ENCODE results near the gene FANCE.
A peak's percentile ranks its signal among the peaks of the same experiment; 100 is the strongest.

FANCE gene

DNA sequence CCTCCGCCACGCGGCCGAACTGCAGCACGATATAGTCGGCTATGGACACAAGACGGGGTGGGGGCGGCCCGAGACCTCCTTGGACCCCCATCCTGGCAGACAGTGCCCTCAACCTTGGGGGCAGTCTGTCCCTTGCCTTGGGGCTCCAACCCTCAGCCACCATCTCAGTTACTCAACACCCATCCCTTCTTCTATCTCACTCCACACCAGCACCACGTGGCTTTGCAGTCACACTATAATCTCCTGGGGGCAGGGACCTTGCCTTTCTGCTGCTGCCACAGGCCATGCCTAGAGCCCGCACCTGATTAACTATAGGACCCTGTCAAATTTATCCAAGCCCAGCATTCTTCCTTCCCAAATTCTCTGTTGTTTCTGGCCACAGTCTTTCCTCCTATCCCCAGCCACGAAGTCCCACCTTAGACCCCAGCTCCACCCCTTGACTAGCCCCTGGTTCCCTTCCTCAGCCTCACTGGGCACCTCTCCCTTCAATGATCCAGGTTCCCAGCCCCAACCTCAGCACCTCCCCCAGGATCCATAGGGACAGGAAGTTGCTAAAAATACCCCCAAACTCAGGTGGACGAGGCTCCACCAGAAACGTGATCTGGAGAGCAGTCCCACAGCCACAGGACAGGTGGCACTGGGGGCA, 46.4 kb downstream of the FANCE start:
- Mint-ChIP-seq H3K27ac (no peak overlapping the region), H3K27me3 (peaks cover 89% of the 10 kb centered on the region), H3K9me3 (no peaks in the 10 kb centered on the region), H3K36me3 (ENCODE audit: low read depth) (no peaks in the 10 kb centered on the region), H3K4me3 (peak overlapping the region; percentile 70), H3K4me1 (ENCODE audit: low read depth) (peaks cover 36% of the 10 kb centered on the region)
- intact Hi-C loops (cut with micrococcal nuclease), result no loop called here

DNA sequence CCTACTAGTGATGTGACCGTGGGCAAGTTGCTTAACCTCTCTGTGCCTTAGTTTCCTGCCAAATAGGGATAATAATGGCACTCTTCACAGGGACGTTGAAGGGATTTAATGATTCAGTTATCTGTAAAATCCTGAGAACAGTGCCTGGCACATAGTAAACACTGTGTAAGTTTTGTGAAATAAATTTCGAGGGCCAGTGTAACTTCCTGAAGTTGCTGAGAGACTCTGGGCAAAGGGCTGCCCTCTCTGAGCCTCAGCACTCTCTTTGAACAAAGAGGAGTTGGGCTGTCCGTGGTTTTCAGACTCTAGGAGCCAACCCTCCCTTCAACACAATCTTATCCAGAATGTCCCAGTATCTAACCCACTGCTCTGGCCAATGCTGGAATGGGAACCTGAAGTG, 47.2 kb downstream of the FANCE start:
- no peak overlapping the region for H3K4me3 Mint-ChIP-seq
- no peaks in the 10 kb centered on the region for H3K36me3 Mint-ChIP-seq (ENCODE audit: low read depth)
- H3K27ac Mint-ChIP-seq, result no peak overlapping the region
- no peaks in the 10 kb centered on the region for H3K9me3 Mint-ChIP-seq
- H3K27me3 Mint-ChIP-seq, result peaks cover 88% of the 10 kb centered on the region
- intact Hi-C loops (cut with micrococcal nuclease), result no loop called here
- peaks cover 28% of the 10 kb centered on the region for H3K4me1 Mint-ChIP-seq (ENCODE audit: low read depth)

DNA sequence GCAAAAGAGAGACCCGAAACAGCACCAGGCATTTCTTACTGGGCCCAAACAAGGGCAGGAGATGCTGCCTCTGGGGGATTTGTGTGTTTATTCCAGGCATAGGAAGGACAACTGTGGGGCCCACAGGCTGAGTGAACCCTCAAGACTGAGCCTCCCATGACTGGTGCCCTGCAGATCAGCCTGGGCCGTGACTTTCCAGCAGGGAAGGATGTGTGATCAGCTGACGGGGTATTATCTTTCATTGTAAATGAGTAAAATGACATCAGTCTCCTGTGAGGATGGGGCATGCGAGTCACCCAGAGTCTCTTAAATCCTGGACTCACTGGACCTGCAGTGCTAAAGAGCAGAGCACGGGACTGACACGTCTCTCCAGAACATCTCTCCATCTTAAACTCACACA, 48.6 kb downstream of the FANCE start:
- no peaks in the 10 kb centered on the region for H3K9me3 Mint-ChIP-seq
- no peak overlapping the region for H3K27ac Mint-ChIP-seq
- intact Hi-C loops (cut with micrococcal nuclease), result no loop called here
- H3K27me3 Mint-ChIP-seq, result peaks cover 81% of the 10 kb centered on the region
- peaks cover 14% of the 10 kb centered on the region for H3K4me1 Mint-ChIP-seq (ENCODE audit: low read depth)
- no peak overlapping the region for H3K4me3 Mint-ChIP-seq
- no peaks in the 10 kb centered on the region for H3K36me3 Mint-ChIP-seq (ENCODE audit: low read depth)

DNA sequence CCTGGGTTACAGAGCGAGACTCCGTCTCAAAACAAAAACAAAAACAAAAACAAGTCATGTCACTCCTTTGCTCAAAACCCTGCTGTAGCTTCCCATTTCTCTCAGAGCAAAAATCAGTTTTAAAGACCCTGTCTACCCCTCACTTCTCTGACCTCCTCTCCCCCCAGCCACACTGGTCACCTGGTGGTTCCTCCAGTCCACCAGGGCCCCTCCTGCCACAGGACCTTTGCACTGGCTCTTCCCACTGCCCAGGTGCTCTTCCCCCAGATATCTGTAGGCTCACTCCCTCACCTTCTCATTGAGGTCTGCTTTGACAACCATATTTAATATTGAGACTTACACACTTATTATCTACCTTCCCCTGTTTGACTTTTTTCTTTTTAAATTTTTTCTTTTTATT, 49.6 kb downstream of the FANCE start:
- Mint-ChIP-seq H3K27me3 (peaks cover 82% of the 10 kb centered on the region), H3K9me3 (no peaks in the 10 kb centered on the region), H3K4me1 (ENCODE audit: low read depth) (peaks cover 14% of the 10 kb centered on the region), H3K36me3 (ENCODE audit: low read depth) (no peaks in the 10 kb centered on the region), H3K27ac (no peak overlapping the region), H3K4me3 (no peak overlapping the region)
- intact Hi-C loops (cut with micrococcal nuclease), result no loop called here

DNA sequence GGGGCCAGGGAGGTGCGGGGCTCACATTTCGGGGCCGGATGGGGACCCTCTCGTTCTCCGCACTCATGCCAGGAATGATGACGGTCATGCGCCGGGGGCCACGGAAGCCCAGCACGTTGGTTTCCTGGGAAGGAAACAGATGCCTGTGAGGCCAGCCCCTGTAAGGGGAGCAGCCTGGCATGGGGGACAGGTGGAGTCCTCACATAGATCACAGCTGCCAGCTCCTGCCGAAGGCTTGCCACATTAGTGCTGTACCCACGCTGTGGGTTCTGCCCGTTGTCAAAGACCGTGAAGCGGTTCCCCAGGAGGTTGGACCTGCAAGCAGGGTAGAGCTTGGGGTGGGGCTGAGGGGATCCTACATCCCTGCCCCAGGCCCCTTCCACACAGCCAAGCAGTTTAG, 51.4 kb downstream of the FANCE start:
- Mint-ChIP-seq H3K27me3 (peaks cover 83% of the 10 kb centered on the region), H3K27ac (no peak overlapping the region), H3K4me1 (ENCODE audit: low read depth) (peaks cover 4% of the 10 kb centered on the region), H3K9me3 (no peaks in the 10 kb centered on the region), H3K4me3 (no peak overlapping the region), H3K36me3 (ENCODE audit: low read depth) (no peaks in the 10 kb centered on the region)
- intact Hi-C loops (cut with micrococcal nuclease), result no loop called here

DNA sequence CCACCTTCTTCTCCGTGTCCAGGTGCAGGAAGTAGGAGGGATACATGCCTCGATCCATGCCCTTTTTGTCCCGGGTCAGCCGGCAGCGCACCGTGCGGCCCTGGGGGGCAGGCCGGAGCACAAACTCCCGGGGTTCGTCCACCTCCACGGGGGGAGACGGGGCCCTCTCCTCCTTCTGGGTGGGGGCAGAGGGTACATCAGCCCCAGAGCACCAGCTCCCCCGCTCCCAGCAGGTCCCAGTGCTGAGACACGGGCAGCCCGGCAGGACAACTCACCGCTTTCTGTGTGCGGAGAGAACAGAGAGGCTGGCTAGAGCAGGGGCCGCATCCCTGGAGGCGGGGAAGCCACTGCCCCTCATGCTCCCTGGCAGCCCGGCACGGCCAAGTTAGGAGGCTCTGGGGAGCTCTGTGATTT, 53.9 kb downstream of the FANCE start:
- Mint-ChIP-seq H3K27me3 (peaks cover 83% of the 10 kb centered on the region), H3K27ac (no peak overlapping the region)

DNA sequence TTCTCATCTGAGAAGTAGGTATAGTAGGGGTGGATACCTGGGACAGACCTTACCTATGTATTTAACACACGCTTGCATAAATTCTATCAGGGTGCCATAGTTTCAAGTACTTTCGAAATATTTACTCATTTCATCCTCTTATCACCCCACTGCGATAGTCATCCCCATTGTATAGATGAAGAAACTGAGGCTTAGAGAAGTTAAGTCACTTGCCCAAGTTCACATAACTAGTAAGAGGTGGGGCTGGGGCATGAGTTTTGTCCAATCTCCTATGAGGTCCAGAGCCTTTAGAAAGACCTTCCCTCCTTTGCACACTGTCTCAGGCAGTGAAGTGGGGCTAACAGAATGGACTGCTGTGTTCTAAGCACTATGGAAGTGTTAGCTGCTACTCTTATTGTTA, 54.4 kb downstream of the FANCE start:
- Mint-ChIP-seq H3K27ac (no peak overlapping the region), H3K4me3 (no peak overlapping the region), H3K4me1 (ENCODE audit: low read depth) (peaks cover 8% of the 10 kb centered on the region), H3K27me3 (peaks cover 83% of the 10 kb centered on the region), H3K9me3 (no peaks in the 10 kb centered on the region), H3K36me3 (ENCODE audit: low read depth) (no peaks in the 10 kb centered on the region)
- intact Hi-C loops (cut with micrococcal nuclease), result no loop called here

More for the DNA sequence above, 53.9 kb downstream of the FANCE start:
- Mint-ChIP-seq H3K9me3 (no peaks in the 10 kb centered on the region), H3K4me3 (no peak overlapping the region), H3K36me3 (ENCODE audit: low read depth) (no peaks in the 10 kb centered on the region), H3K4me1 (ENCODE audit: low read depth) (peaks cover 4% of the 10 kb centered on the region)
- intact Hi-C loops (cut with micrococcal nuclease), result no loop called here

DNA sequence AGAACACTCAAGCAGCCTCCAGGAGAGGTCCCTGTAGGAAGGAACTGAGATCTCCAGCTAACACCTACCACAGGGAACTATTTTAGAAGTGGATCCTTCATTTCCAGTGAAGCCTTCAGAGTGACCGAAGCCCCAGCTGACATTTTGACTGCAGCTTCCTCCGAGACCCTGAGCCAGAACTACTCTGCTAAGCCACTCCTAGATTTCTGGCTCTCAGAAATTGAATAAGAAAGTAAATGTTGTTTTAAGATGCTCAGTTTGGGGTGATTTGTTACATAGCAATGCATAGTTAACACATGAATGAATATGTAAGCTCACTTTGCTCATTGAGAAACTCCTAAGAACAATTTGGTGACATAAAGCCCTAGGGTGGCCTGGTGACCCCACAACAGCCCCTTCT, 55.1 kb downstream of the FANCE start:
- intact Hi-C loops (cut with micrococcal nuclease), result no loop called here
- peaks cover 8% of the 10 kb centered on the region for H3K4me1 Mint-ChIP-seq (ENCODE audit: low read depth)
- H3K36me3 Mint-ChIP-seq (ENCODE audit: low read depth), result no peaks in the 10 kb centered on the region
- no peak overlapping the region for H3K4me3 Mint-ChIP-seq
- H3K27ac Mint-ChIP-seq, result no peak overlapping the region
- H3K27me3 Mint-ChIP-seq, result peaks cover 83% of the 10 kb centered on the region
- no peaks in the 10 kb centered on the region for H3K9me3 Mint-ChIP-seq

DNA sequence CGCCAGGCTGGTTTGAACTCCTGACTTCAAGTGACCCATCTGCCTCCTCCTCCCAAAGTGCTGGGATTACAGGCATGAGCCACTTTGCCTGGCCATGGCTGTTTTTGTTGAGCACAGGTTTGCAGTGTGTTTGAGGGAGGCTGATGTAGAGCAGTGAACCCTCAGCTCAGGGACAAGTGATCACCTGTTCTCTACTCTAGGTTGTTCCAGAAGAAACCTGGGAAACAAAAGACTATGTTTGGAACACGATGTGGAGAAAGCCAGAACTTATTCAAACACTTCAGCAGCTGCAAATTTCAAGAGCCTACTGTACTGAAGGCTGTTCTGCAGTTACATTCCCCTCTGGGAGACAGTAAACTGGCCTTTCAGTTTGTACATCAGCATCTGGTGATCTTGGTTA, 55.9 kb downstream of the FANCE start:
- no peaks in the 10 kb centered on the region for H3K9me3 Mint-ChIP-seq
- H3K4me1 Mint-ChIP-seq (ENCODE audit: low read depth), result peaks cover 8% of the 10 kb centered on the region

DNA sequence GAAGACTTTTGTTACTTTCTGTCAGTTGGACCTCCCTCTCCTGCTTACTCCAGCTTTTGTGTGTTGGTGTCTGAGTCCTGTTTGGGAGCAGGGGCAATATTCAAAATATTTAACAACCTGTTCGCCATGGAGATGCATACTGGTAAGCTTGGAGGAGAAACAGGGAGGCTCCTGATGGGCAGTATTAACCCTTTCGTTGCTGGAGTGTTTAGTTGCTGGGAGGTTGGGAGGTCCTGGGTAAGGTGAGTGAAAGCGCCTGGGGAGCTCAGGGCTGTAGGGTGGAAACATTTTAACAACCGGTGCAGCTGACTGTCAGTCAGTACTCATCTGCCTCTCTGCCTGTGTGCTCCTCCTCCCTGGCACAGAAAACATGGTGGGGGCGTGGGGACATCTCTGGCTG, 56.4 kb downstream of the FANCE start:
- Mint-ChIP-seq H3K4me3 (no peak overlapping the region), H3K27ac (no peak overlapping the region), H3K36me3 (ENCODE audit: low read depth) (no peaks in the 10 kb centered on the region), H3K4me1 (ENCODE audit: low read depth) (peaks cover 8% of the 10 kb centered on the region), H3K27me3 (peaks cover 80% of the 10 kb centered on the region), H3K9me3 (no peaks in the 10 kb centered on the region)
- intact Hi-C loops (cut with micrococcal nuclease), result no loop called here

More for the DNA sequence above, 55.9 kb downstream of the FANCE start:
- no peak overlapping the region for H3K4me3 Mint-ChIP-seq
- intact Hi-C loops (cut with micrococcal nuclease), result no loop called here
- H3K36me3 Mint-ChIP-seq (ENCODE audit: low read depth), result no peaks in the 10 kb centered on the region
- peaks cover 82% of the 10 kb centered on the region for H3K27me3 Mint-ChIP-seq
- H3K27ac Mint-ChIP-seq, result no peak overlapping the region

DNA sequence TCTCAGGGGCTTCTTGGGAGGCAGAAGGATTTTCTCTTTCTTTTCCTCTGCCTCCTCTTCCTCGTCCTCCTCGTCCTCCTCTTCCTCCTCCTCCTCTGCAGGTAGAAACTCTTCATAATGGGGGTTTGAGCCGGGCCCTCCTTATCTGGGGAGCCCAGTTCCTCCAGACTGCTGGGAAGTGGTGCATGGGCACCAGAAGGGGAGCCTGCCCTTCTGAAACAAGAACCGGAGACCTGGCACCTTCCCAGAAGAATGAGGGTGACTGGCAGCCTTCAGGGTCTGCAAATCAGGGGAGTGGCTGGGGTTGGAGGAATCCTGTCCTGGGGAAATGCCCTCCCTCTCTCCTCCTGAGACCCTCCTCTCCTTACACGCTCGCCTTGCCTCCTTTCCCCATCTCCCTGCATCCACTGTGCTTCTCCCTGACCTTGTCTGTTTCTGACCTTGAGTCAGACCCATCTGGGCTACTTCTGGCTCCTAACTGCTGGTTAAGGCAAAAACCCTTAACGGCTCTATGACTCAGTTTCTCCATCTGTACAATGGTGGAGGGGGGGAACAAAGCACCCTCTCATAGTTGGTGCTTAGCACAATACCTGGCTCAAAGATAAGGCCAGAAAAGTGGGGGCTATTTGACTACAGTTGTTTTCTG, 58.9 kb downstream of the FANCE start:
- no peaks in the 10 kb centered on the region for H3K9me3 Mint-ChIP-seq
- no peak overlapping the region for H3K4me3 Mint-ChIP-seq
- H3K27me3 Mint-ChIP-seq, result peaks cover 77% of the 10 kb centered on the region
- H3K27ac Mint-ChIP-seq, result no peak overlapping the region
- H3K4me1 Mint-ChIP-seq (ENCODE audit: low read depth), result peaks cover 8% of the 10 kb centered on the region
- H3K36me3 Mint-ChIP-seq (ENCODE audit: low read depth), result no peaks in the 10 kb centered on the region
- intact Hi-C loops (cut with micrococcal nuclease), result no loop called here

DNA sequence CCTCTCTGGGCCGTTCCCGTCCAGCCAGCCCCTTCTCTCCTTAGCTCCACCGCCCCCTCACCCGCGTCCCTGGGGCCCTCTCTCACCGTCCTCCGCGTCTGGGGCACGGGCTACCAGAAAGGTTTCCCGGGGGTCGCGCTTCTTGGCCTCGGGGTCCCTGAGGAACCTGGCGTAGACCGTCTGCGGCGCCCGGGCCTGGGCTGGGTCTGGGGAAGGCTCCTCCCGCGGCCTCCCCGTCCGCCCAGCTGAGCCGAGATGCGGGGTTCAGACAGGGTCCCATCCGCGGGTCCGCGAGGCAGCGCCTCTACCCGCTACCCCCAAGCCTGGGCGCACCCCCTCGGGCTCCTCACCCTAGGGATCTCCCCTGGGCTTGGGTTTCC, 59.4 kb downstream of the FANCE start:
- H3K36me3 Mint-ChIP-seq (ENCODE audit: low read depth), result no peaks in the 10 kb centered on the region
- no peak overlapping the region for H3K4me3 Mint-ChIP-seq
- peaks cover 74% of the 10 kb centered on the region for H3K27me3 Mint-ChIP-seq
- H3K27ac Mint-ChIP-seq, result no peak overlapping the region
- peaks cover 8% of the 10 kb centered on the region for H3K4me1 Mint-ChIP-seq (ENCODE audit: low read depth)
- intact Hi-C loops (cut with micrococcal nuclease), result no loop called here
- no peaks in the 10 kb centered on the region for H3K9me3 Mint-ChIP-seq

DNA sequence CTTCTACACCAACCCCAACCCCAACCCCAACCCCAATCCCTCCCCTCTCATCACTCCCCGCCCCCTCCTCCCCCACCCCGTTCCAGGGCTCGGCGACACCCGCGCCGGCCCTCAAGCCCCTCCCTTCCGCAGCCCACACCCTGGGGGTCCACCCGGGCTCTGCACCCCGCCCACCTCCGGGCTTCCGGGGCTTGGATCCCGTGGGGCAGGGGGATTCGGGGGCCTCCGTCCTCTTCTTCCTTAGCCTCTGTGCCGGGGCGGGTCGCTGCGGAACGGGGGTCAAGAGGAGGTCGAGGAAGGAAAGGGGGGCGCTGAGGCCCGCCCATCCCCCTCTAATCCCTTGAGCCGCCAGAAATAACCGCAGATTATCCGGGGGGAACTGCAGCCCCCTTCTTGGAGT, 59.9 kb downstream of the FANCE start:
- no peaks in the 10 kb centered on the region for H3K36me3 Mint-ChIP-seq (ENCODE audit: low read depth)
- no peak overlapping the region for H3K4me3 Mint-ChIP-seq
- H3K27me3 Mint-ChIP-seq, result peaks cover 73% of the 10 kb centered on the region
- no peak overlapping the region for H3K27ac Mint-ChIP-seq
- intact Hi-C loops (cut with micrococcal nuclease), result no loop called here
- peaks cover 8% of the 10 kb centered on the region for H3K4me1 Mint-ChIP-seq (ENCODE audit: low read depth)
- no peaks in the 10 kb centered on the region for H3K9me3 Mint-ChIP-seq

DNA sequence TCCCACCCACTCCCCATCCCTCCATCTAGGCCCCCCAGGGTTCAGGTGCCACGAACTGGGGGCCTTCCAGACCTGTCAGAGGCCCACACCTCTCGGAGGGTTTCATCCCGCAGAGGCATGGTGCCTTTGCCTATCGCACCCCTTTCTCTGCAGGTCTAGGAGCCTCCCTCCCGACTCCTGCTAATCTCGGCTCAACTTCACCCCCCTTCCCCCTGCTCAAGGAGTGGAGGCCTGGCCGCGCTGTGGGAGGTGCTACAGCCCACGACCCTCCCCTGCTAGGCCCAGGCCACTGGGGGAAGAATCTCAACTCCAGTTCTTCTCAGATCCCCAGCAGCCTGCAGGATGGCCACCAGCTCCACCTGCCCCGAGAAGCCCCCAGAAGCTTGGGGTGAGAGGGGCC, 60.6 kb downstream of the FANCE start, which contains the start of gene TULP1:
Gene TULP1 (minus strand): TSS at position 157 of the 400 bp plus-strand sequence. CDS start 38 bp downstream, at position 119.
- Mint-ChIP-seq H3K4me3 (no peak within 1 kb of the TSS), H3K9me3 (no peaks in the 10 kb centered on the region), H3K4me1 (ENCODE audit: low read depth) (peaks cover 8% of the 10 kb centered on the region), H3K36me3 (ENCODE audit: low read depth) (no peaks in the 10 kb centered on the region), H3K27me3 (peaks cover 69% of the 10 kb centered on the region), H3K27ac (no peak within 1 kb of the TSS)
- intact Hi-C loops (cut with micrococcal nuclease), result no loop called here

DNA sequence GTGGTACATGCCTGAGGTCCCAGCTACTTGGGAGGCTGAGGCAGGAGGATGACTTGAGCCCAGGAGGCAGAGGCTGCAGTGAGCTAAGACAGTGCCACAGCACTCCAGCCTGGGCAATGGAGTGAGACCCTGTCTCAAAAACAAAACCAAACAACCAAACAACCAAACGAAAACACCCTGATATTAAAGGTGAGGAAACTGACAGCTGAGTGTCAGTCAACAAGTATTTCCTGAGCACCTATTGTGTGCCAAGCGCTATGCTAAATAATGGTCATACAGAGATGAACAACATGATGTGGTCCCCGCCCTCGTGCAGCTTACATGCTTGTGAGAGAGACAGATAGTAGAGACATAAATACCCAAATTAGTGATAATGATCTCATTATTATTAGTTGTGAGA, 62.4 kb downstream of the FANCE start:
- intact Hi-C loops (cut with micrococcal nuclease), result no loop called here
- Mint-ChIP-seq H3K27ac (no peak overlapping the region), H3K36me3 (ENCODE audit: low read depth) (no peaks in the 10 kb centered on the region), H3K4me1 (ENCODE audit: low read depth) (peaks cover 8% of the 10 kb centered on the region), H3K27me3 (peaks cover 56% of the 10 kb centered on the region), H3K4me3 (no peak overlapping the region), H3K9me3 (no peaks in the 10 kb centered on the region)
